Measurements from ENCODE around the gene MGLL.
"Not testable (repeated sequence)": the region's sequence is repeated elsewhere in the genome, so short reads cannot be mapped to it uniquely, and the experiment has no call there.

MGLL gene

GRCh38 chr3:127669541-127670228 lies 152.6 kb downstream of the MGLL start:
- DNase-seq: no peak

GRCh38 chr3:127668906-127669305 lies 153.4 kb downstream of the MGLL start:
- DNase-seq: no peak

- DNase-seq: no peak
These were observed 155.1 kb downstream of the MGLL start for GRCh38 chr3:127667119-127667681.

GRCh38 chr3:127666676-127667075 lies 155.6 kb downstream of the MGLL start:
- DNase-seq: no peak

GRCh38 chr3:127665586-127665985 lies 156.7 kb downstream of the MGLL start:
- DNase-seq: no peak

GRCh38 chr3:127665165-127665564 lies 157.2 kb downstream of the MGLL start:
- DNase-seq: no peak

- DNase-seq: no peak
These were observed 159.2 kb downstream of the MGLL start for GRCh38 chr3:127663151-127663550.

GRCh38 chr3:127662001-127662469 lies 160.3 kb downstream of the MGLL start:
- DNase-seq: no peak

GRCh38 chr3:127661600-127661999 lies 160.7 kb downstream of the MGLL start:
- DNase-seq: no peak

- DNase-seq: no peak
These were observed 161.6 kb downstream of the MGLL start for GRCh38 chr3:127660621-127661251.

GRCh38 chr3:127658234-127658633 lies 164.1 kb downstream of the MGLL start:
- DNase-seq: peak; percentile 26

- no peak for DNase-seq
These were observed 165.4 kb downstream of the MGLL start for GRCh38 chr3:127656906-127657305.

- peak; percentile 59 for DNase-seq
These were observed 166.7 kb downstream of the MGLL start for GRCh38 chr3:127655641-127656040.

GRCh38 chr3:127654993-127655392 lies 167.3 kb downstream of the MGLL start:
- DNase-seq: not testable (repeated sequence)

GRCh38 chr3:127654374-127654773 lies 167.9 kb downstream of the MGLL start:
- DNase-seq: no peak

GRCh38 chr3:127652246-127652995 lies 169.9 kb downstream of the MGLL start:
- peak; percentile 54 for DNase-seq

- no peak for DNase-seq
These were observed 170.7 kb downstream of the MGLL start for GRCh38 chr3:127651516-127652172.

GRCh38 chr3:127650236-127650635 lies 172.1 kb downstream of the MGLL start:
- DNase-seq: no peak

GRCh38 chr3:127647845-127648204 lies 174.5 kb downstream of the MGLL start:
- DNase-seq: no peak

- no peak for DNase-seq
These were observed 175.0 kb downstream of the MGLL start for GRCh38 chr3:127647166-127647844.

GRCh38 chr3:127646501-127647046 lies 175.7 kb downstream of the MGLL start:
- DNase-seq: no peak

- no peak for DNase-seq
These were observed 176.8 kb downstream of the MGLL start for GRCh38 chr3:127645371-127646015.
